GM12801 (cell line): ENCODE results near the gene TM4SF18.

Experiments used
- TF ChIP-seq, protein P1 (sequence below): IDR thresholded peaks from one replicate; pipeline ENCODE4 v1.5.1; 2011; ENCODE audit warnings: control low read depth; ENCODE audit not compliant: insufficient read length; ENCODE audit errors: extremely low read depth

TM4SF18 gene, protein sequence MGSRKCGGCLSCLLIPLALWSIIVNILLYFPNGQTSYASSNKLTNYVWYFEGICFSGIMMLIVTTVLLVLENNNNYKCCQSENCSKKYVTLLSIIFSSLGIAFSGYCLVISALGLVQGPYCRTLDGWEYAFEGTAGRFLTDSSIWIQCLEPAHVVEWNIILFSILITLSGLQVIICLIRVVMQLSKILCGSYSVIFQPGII

GRCh38 chr3:149333176-149333859 lies at the start of gene TM4SF18:
Gene TM4SF18, minus strand, starts transcription at chr3:149333636. Its CDS starts 254 bp downstream, at chr3:149333382.
- TF ChIP-seq, protein P1, sequence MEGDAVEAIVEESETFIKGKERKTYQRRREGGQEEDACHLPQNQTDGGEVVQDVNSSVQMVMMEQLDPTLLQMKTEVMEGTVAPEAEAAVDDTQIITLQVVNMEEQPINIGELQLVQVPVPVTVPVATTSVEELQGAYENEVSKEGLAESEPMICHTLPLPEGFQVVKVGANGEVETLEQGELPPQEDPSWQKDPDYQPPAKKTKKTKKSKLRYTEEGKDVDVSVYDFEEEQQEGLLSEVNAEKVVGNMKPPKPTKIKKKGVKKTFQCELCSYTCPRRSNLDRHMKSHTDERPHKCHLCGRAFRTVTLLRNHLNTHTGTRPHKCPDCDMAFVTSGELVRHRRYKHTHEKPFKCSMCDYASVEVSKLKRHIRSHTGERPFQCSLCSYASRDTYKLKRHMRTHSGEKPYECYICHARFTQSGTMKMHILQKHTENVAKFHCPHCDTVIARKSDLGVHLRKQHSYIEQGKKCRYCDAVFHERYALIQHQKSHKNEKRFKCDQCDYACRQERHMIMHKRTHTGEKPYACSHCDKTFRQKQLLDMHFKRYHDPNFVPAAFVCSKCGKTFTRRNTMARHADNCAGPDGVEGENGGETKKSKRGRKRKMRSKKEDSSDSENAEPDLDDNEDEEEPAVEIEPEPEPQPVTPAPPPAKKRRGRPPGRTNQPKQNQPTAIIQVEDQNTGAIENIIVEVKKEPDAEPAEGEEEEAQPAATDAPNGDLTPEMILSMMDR = no peak

DNA sequence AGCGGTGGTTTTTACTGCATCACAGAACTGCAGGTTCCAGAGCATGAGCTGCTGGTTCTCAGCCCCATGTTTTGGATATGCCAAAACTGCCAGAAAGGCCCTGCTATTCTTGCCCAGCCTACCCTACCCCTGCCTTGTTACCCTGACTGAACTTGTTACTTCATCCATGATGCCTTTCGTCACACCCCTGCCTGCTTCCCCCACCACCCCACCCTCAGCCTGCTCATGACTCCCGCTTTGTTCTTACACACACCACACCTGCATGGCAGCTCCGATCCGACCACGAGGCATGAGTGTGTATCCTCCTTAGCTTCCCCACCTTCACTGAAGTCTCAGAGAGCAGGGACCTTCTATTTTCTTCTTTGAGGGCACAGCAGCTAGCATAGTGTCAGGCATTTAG lies 49.1 kb upstream of the TM4SF18 start:
- TF ChIP-seq, protein P1 = no peak

DNA sequence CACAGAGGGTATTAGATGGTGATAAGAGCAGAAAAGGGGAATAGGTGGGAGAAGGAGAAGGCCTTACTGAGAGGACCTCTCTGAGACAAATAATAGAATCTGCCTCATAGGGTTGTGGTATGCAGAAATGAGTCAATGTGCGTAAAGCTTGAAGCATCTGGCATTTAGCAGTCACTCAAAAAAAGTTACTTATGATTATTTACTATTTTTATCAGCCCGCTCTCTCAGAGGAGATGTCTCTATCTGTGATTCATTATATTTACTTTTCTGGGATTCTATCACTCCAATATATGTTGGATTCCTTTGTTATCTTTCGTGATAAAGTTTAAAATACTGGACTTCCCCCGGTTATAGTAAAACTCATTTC lies 48.6 kb upstream of the TM4SF18 start:
- TF ChIP-seq, protein P1 = no peak

DNA sequence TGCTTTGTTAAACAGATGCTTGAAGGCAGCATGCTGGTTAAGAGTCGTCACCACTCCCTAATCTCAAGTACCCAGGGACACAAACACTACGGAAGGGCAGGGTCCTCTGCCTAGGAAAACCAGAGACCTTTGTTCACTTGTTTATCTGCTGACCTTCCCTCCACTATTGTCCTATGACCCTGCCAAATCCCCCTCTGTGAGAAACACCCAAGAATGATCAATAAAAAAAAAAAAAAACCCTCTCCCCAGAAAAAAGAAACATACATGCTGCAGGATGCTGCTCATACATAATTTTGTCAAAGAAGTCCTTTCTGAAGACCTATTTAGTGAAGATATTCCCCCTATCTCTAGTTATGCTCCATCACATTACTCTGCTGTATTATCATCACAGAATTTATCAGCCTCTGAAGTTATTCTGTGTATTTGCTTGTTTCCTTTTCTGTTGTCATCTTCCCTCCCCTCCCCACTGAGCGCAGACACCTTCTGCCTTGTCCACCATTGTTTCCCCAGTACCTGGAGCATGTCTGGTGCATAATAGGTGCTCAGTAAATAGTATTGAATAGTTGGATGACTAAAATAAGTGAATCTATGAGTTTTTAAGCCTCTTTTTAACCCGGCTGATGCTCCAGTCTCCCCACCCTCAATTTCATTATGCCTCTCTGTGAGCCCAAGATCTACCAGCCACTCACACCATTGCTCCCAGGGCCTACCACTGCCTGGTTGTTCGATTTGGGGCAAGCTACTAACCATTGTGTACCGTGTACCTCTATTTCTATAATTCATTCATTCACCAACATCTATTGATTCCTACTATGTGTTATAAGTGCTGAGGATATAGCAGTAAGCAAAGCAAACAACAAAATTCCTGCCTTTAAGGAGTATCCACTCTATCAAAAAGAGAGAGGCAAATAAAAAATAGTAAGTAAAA lies 48.0 kb upstream of the TM4SF18 start:
- TF ChIP-seq, protein P1 = no peak

DNA sequence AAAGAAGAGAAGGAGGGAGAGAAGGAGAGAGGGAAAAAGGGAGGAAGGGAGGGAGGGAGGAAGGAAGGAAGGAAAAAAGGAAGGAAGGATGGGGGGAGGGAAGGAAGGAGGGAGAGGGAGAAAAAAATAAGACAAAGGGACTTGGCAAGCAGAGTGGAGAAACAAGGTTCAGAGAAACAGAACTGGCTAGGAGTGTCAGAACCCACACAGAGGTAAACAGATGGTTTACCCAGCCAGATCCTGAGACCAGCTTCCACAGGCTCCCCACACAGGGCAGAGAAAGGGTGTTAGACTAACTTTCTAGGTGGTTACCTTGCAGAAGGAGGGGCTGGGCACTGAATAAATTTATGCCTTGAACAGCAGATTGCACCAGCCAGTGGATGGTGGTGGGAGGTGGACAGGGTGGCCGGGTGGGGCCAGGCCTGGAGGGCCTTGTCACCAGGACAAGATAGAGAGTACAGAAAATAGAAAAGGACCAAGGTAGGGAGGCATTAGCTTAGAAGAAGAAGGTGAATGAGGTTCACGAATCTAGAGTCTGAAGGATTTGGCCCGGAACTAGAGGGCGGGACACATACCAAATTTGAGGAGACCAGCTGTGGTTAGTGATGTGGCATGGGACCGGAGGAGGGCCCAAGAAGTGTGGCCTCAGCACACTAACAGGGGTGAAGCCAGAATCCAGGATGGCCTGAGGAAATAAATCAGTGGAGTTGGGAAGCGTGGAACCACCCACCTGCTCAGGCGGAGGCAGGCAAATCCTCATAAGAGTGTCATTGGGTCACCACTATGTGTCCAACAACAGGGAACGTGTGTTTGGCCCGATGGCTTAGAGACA lies 45.3 kb upstream of the TM4SF18 start:
- TF ChIP-seq, protein P1 = no peak

GRCh38 chr3:149377408-149378364 lies 44.2 kb upstream of the TM4SF18 start, which contains the start of gene TM4SF1:
Gene TM4SF1, minus strand, starts transcription at chr3:149377649. Its CDS starts 102 bp downstream, at chr3:149377547.
- TF ChIP-seq, protein P1 = no peak
